GM06990 (cell line): ENCODE measurements around the gene PDZRN4.
A peak's percentile ranks its signal among the peaks of the same experiment; 100 is the strongest.
"Not testable (repeated sequence)": the region's sequence is repeated elsewhere in the genome, so short reads cannot be mapped to it uniquely, and the experiment has no call there.

Experiments used
- DNase-seq: peaks from one replicate; pipeline ENCODE4 v3.0.0-alpha.2; 2011; ENCODE audit not compliant: insufficient read length; ENCODE audit errors: extremely low read depth
- H3K27me3 ChIP-seq: replicated peaks from 2 replicates; pipeline ENCODE4 v1.6.0; 2011; ENCODE audit warnings: low read length; ENCODE audit not compliant: control insufficient read depth, insufficient read depth
- H3K36me3 ChIP-seq: 2 replicates; pipeline ENCODE4 v1.5.1; 2011; ENCODE audit warnings: low read length; ENCODE audit not compliant: control insufficient read depth, insufficient read depth
- H3K4me3 ChIP-seq: replicated peaks from 2 replicates; pipeline ENCODE4 v1.5.1; 2011; ENCODE audit warnings: low read depth, mild to moderate bottlenecking, control low read depth, low read length
- CTCF ChIP-seq: IDR thresholded peaks from 2 replicates; pipeline ENCODE4 v1.5.1; 2011; ENCODE audit warnings: low read length, control low read depth, mild to moderate bottlenecking, inconsistent platforms; ENCODE audit not compliant: insufficient read depth, poor library complexity, severe bottlenecking

The PDZRN4 gene

DNA sequence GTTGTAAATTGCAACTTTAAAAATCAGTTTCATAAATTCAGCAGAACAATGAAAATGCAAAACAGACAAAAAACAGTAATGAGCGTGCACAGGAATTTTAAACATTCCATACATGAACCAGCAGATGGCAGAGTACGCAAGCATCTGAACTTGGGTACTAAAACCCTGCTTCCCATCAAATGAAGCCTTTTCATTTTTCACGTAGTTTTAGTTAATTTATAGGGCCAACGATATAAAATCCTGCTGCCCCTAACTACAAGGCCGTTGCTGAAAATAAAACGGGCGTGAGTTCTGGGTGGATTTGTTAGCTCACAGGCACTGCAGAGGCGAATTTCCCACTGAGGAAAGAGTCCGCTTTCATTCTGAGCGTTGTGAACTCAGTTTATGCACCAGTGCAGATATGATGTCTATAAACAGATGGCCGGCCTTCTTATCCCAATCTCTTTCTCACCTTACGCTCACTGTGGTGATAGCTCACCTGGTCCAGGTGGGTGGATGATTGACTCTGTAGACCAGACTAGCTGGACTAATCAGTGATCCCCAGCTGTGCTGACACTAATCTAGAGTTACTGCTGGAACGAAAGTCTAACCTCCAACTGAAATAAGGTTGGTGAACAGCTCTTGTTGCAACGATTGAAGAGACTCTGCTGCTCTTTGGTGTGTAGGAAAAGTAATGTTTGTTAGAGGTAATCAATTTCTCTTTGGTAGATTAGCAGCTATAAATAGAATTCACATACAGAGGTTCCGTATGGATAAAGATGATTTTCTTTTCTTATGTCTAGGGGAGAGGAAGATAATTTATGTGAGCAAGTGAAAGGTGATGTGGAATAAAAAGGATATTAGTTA, 89.2 kb downstream of the PDZRN4 start:
- Histone ChIP-seq H3K36me3 (no peaks in the 10 kb centered on the region), H3K27me3 (no peaks in the 10 kb centered on the region), H3K4me3 (no peak overlapping the region)
- peak; percentile 59 for TF ChIP-seq CTCF
- DNase-seq, result no peak

- no peak for DNase-seq
Measured at GRCh38 chr12:41277946-41278267, 89.8 kb downstream of the PDZRN4 start.

DNA sequence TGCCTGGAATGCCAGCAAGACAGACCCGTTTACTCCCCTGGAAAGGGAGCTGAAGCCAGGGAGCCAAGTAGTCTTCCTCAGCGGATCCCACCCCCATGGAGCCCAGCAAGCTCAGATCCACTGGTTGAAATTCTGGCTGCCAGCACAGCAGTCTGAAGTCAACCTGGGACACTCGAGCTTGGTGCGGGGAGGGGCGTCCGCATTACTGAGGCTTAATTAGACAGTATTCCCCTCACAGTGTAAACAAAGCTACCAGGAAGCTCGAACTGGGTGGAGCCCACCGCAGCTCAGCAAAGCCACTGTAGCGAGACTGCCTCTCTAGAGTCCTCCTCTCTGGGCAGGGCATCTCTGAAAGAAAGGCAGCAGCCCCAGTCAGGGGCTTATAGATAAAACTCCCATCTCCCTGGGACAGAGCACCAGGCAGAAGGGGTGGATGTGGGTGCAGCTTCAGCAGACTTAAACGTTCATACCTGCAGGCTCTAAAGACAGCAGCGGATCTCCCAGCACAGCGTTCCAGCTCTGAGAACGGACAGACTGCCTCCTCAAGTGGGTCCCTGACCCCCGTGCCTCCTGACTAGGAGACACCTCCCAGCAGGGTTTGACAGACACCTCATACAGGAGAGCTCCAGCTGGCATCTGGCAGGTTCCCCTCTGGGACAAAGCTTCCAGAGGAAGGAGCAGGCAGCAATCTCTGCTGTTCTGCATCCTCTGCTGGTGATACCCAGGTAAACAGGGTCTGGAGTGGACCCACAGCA, 92.4 kb downstream of the PDZRN4 start:
- H3K4me3 ChIP-seq, DNase-seq, H3K27me3 ChIP-seq, H3K36me3 ChIP-seq: not testable (repeated sequence)

More at GRCh38 chr12:41277946-41278267, 89.8 kb downstream of the PDZRN4 start:
- no peak for TF ChIP-seq CTCF
- Histone ChIP-seq H3K36me3 (no peaks in the 10 kb centered on the region), H3K4me3 (no peak overlapping the region), H3K27me3 (no peaks in the 10 kb centered on the region)

- H3K27me3 ChIP-seq, H3K4me3 ChIP-seq, DNase-seq, H3K36me3 ChIP-seq: not testable (repeated sequence)
Measured at GRCh38 chr12:41285470-41285869, 97.3 kb downstream of the PDZRN4 start.

DNA sequence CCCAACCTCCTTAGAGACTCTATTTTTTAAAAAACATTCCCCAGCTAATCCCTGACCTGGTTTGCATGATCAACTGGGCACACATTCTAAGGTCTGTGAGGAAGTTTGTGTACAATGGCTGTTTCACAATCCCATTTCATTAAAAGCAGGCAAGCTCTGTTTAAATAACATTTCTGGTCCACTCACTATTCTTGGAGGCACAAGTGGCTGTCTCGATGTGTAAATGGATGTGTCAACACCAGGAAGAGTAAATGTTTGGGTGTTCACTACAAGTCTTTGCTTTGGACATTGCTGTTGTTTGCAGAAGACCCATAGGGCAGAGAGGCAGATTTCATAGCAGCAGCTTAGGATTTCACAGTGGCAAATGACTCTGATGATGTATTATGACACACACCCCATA, 98.3 kb downstream of the PDZRN4 start:
- no peak for TF ChIP-seq CTCF
- DNase-seq, result no peak
- H3K4me3 ChIP-seq, result no peak overlapping the region
- no peaks in the 10 kb centered on the region for H3K36me3 ChIP-seq
- no peaks in the 10 kb centered on the region for H3K27me3 ChIP-seq

DNA sequence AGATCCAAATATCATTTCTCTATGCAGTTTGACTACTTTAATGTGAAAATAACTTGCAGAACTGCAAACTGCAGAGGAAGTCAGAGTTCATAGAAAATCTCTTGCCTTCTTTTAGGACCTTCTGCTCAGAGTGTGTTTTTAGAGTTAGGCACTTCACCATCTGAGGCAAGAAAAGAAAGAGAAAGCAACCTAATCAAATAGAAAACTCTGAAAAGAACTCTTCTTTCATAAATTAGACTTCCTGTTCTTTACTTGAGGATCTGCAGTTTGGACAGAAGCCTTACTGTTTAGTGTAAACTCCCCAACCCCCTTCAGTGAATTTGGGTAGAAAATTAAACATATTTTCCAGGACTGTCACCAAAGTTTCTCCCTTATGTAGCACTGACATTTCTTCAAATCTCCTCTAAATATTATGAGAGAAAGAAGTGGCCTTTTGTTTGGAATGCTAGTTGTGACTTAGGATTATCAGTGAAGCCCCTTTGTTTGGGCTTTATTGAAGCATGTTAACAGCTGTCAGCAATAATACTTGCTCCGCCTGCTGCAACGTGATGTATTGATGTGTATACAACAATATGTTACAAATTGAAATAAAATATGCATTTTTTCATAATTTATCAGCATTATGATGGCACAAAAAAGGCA, 99.5 kb downstream of the PDZRN4 start:
- H3K4me3 ChIP-seq, result no peak overlapping the region
- DNase-seq, result no peak
- TF ChIP-seq CTCF, result no peak
- H3K36me3 ChIP-seq, result no peaks in the 10 kb centered on the region
- no peaks in the 10 kb centered on the region for H3K27me3 ChIP-seq
